Measurements from ENCODE around the gene CAT. TPM values are rescaled to one million over a fixed set of nuclear protein-coding genes. Genes with fewer than 3 reads are reported as not detected.
A peak's percentile ranks its signal among the peaks of the same experiment; 100 is the strongest.

The CAT gene
- total RNA-seq = 100 to 1,000 TPM in 1 of 2 donors, 10 to 100 TPM in 1; 98.1 to 117 TPM
- long read RNA-seq, transcript CAT-201 (13 exons, 2,302 nt) = major isoform, 129 of 155 reads
- long read RNA-seq, partial matches to known transcripts = 24 of 155 reads
- long read RNA-seq, other reads (novel, unspliced or antisense) = 2 of 155 reads

GRCh38 chr11:34438529-34439507, at the start of gene CAT:
Gene CAT (plus strand): TSS chr11:34438934. CDS start chr11:34439014, 80 bp downstream.
- DNase-seq (peak; percentile 99), ATAC-seq (peak; percentile 98 to 99)
- intact Hi-C loops (cut with DNase I) = no loop called here

- no peak for DNase-seq
- ATAC-seq = no peak
- intact Hi-C loops (cut with DNase I) = no loop called here
Observed at GRCh38 chr11:34394771-34395300, 43.9 kb upstream of the CAT start.

- intact Hi-C loops (cut with DNase I) = no loop called here
- ATAC-seq = no peak
- no peak for DNase-seq
Observed at GRCh38 chr11:34395916-34396550, 42.7 kb upstream of the CAT start.

DNA sequence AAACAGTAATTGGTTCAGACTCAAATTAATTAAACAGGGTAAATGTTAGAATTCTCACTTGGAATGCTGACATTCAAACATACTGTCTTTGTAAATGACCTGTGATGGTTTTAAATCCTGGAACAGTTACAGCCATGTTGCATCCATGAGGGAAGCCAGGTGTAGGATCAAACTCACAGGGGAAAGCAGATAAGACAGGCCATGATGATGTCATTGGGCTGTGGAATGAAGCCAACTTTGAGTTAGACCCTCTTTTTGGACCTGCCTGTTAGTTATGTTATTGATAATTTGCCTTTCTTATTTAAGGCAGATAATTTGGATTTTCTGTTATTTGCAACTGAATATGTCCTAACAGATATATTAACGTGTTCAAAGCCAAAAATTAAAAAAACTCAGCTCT, 41.6 kb upstream of the CAT start:
- intact Hi-C loops (cut with DNase I) = no loop called here
- DNase-seq (no peak), ATAC-seq (no peak)

GRCh38 chr11:34397811-34398210, 40.9 kb upstream of the CAT start:
- no peak for DNase-seq
- ATAC-seq = no peak
- intact Hi-C loops (cut with DNase I) = no loop called here

DNA sequence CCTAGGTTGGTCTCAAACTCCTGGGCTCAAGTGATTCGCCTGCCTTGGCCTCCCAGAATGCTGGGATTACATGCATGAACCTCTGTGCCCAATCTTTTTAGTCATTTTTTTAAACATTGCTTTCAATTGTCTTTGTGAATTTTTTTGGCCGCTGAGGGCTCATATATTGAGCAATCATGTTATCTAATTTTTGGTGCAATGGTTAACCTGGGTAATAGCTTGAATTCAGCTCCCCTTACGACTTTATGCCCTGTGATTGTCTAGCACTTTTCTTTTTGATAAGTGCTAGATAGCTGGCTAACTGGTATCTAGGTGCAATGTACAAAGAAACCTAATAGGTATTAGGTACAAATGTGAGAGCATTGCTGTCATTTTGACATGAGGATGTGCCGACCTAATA, 35.3 kb upstream of the CAT start:
- ATAC-seq (no peak), DNase-seq (no peak)
- intact Hi-C loops (cut with DNase I) = no loop called here

DNA sequence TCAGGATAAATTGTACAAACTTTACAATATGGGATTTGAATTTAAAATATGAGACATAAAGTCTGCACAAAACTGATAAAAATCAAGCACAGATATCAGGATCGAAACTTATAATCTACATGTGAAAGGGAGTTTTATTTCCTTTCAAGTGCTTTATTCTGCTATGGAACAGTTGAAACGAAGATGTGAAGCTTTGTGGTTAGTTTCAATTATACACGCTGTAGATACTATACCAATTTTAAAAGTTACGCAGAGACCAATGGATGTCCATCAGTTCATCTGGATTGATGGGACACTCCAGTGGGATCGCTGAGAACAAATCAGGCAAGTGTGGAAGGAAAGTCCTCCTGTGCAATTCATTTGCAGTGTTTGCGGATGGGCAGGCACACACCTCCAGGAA, 34.5 kb upstream of the CAT start:
- intact Hi-C loops (cut with DNase I) = no loop called here
- DNase-seq = no peak
- no peak for ATAC-seq

- intact Hi-C loops (cut with DNase I) = no loop called here
- no peak for ATAC-seq
- no peak for DNase-seq
Observed at GRCh38 chr11:34405079-34405858, 33.5 kb upstream of the CAT start.

GRCh38 chr11:34406413-34406812, 32.3 kb upstream of the CAT start:
- DNase-seq (no peak), ATAC-seq (no peak)
- intact Hi-C loops (cut with DNase I) = no loop called here

GRCh38 chr11:34407121-34407813, 31.5 kb upstream of the CAT start:
- ATAC-seq = no peak
- DNase-seq = no peak
- intact Hi-C loops (cut with DNase I) = no loop called here

- intact Hi-C loops (cut with DNase I) = no loop called here
- ATAC-seq = no peak
- no peak for DNase-seq
Observed at GRCh38 chr11:34408580-34409172, 30.1 kb upstream of the CAT start.

GRCh38 chr11:34411111-34411510, 27.6 kb upstream of the CAT start:
- DNase-seq (no peak), ATAC-seq (no peak)
- intact Hi-C loops (cut with DNase I) = no loop called here

- no peak for ATAC-seq
- intact Hi-C loops (cut with DNase I) = no loop called here
- no peak for DNase-seq
Observed at GRCh38 chr11:34411791-34412190, 26.9 kb upstream of the CAT start.

DNA sequence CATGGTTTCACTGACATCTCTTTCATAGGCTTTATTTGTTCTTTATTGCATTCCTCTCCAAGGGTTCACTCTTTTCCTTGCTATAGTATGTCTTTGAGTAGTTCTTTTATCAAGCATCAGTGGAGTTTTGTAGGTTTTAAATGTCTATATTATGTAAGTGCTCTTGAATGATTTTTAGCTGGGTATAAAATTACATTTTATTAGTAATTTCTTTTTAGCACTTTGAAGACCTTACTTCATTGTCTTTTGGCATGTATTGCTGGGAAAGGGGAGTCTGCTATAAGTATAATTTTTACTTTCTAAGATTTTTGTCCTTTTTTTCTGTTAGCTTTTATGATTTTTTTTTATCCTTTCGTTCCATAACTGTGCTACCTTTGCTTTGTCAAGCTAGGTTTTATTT, 25.5 kb upstream of the CAT start:
- intact Hi-C loops (cut with DNase I) = no loop called here
- ATAC-seq = no peak
- no peak for DNase-seq

DNA sequence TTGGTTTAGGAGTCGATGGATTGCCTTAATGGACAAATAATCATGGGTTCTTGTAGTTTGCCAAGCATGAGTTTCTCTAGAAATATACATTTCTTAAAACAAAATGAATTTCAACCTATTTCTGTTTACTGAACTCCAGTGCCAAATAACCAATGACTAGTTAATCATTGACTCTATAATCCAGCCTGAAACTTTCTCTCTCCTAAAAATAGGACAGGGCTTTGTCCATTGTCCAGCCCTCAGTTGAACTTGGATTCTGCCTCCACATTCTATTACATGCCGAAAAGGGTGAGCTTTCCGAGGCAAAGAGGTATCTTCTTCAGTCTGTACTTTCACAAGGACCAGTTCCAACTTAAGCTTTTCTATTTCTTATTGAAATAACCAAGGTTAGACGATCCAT, 23.2 kb upstream of the CAT start:
- ATAC-seq (no peak), DNase-seq (no peak)
- intact Hi-C loops (cut with DNase I) = no loop called here

GRCh38 chr11:34416088-34416487, 22.6 kb upstream of the CAT start:
- peak in 1 of 2 donors; percentile 15 for ATAC-seq
- intact Hi-C loops (cut with DNase I) = no loop called here
- DNase-seq = no peak

DNA sequence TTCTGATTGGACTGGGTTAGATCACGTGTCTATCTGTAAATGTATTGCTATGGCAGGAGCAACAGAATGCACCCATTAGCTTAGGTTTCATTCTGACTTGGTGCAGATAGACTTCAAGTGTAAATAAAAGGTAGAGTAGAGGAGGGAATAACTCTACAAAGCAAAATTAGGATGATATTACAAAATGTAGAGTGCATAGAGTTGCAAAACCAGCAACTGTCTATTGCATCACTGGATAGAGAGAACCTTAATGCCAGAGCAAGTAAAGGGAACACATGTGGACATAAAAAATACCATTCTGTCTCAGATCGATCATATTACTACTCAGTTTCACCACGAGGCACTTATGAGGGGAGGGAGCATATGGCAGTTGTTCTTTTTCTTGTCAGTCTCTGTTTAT, 22.0 kb upstream of the CAT start:
- DNase-seq (no peak), ATAC-seq (peak in 1 of 2 donors; percentile 34)
- intact Hi-C loops (cut with DNase I) = no loop called here

GRCh38 chr11:34417202-34417601, 21.5 kb upstream of the CAT start:
- intact Hi-C loops (cut with DNase I) = no loop called here
- ATAC-seq (no peak), DNase-seq (no peak)
